GM21423 (cell line): ENCODE results near the gene TWIST2.

Experiments
- ATAC-seq: cut with Tn5 transposase; IDR thresholded peaks from one replicate; pipeline ENCODE4 v1.9.1; 2021; ENCODE audit warnings: mild to moderate bottlenecking, moderate library complexity; ENCODE audit not compliant: unreplicated experiment

TWIST2 gene

GRCh38 chr2:238903141-238903540, 55.3 kb downstream of the TWIST2 start:
- ATAC-seq = no peak

GRCh38 chr2:238904177-238904576, 56.3 kb downstream of the TWIST2 start:
- no peak for ATAC-seq

GRCh38 chr2:238904716-238905115, 56.8 kb downstream of the TWIST2 start:
- ATAC-seq = no peak

- ATAC-seq = no peak
Measured at GRCh38 chr2:238905224-238905623, 57.3 kb downstream of the TWIST2 start.

- ATAC-seq = no peak
Measured at GRCh38 chr2:238905644-238906043, 57.8 kb downstream of the TWIST2 start.

GRCh38 chr2:238906254-238906935, 58.5 kb downstream of the TWIST2 start:
- ATAC-seq = no peak

GRCh38 chr2:238906936-238907716, 59.2 kb downstream of the TWIST2 start:
- ATAC-seq = no peak

- no peak for ATAC-seq
Measured at GRCh38 chr2:238907717-238908173, 59.9 kb downstream of the TWIST2 start.

GRCh38 chr2:238908960-238909951, 61.4 kb downstream of the TWIST2 start:
- no peak for ATAC-seq

- no peak for ATAC-seq
Measured at GRCh38 chr2:238910751-238911351, 63.0 kb downstream of the TWIST2 start.

GRCh38 chr2:238911376-238912227, 63.7 kb downstream of the TWIST2 start:
- no peak for ATAC-seq

GRCh38 chr2:238912228-238912915, 64.5 kb downstream of the TWIST2 start:
- no peak for ATAC-seq

GRCh38 chr2:238912916-238913875, 65.3 kb downstream of the TWIST2 start:
- no peak for ATAC-seq

GRCh38 chr2:238913931-238914647, 66.2 kb downstream of the TWIST2 start:
- no peak for ATAC-seq

GRCh38 chr2:238914648-238915015, 66.7 kb downstream of the TWIST2 start:
- ATAC-seq = no peak

- no peak for ATAC-seq
Measured at GRCh38 chr2:238915196-238915595, 67.3 kb downstream of the TWIST2 start.

- no peak for ATAC-seq
Measured at GRCh38 chr2:238915596-238915995, 67.7 kb downstream of the TWIST2 start.
